ENCODE results near the gene DCAF5. TPM values are rescaled to one million over a fixed set of nuclear protein-coding genes. Genes with fewer than 3 reads are reported as not detected.

The DCAF5 gene
- polyA plus RNA-seq, 3 donors, result 22.2 to 55.1 (median 30.6) TPM

DNA sequence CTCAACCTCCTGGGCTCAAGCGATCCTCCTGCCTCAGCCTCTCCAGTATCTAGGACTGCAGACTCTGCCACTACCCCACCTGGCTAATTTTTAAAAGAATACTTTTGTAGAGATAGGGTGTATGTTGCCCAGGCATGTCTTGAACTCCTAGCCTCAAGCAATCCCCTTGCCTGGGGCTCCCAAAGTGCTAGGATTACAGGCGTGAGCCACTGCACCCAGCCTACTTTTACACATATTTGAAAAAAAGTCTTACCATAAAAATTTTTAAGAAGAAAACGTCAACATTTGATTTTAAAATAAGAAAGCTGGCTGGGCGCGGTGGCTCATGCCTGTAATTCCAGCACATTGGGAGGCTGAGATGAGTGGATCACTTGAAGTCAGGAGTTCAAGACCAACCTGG, 46.5 kb downstream of the DCAF5 start:
- Histone ChIP-seq H4K20me1 (ENCODE audit: insufficient read depth, low read length) (peaks cover 20% of the 10 kb centered on the region), H3K4me3 (replicated peaks in 1 of 3; ENCODE audit: low read depth in 2 of 3, low read length in 3 of 3) (no peak overlapping the region), H3K4me1 (ENCODE audit: control insufficient read depth in 1 of 2, insufficient read depth in 2 of 2, low read length in 2 of 2) (peaks cover 0 to 2% of the 10 kb centered on the region in 2 donors), H3K79me2 (ENCODE audit: insufficient read depth, low read length) (no peaks in the 10 kb centered on the region), H3K9me3 (replicated peaks in 1 of 2; ENCODE audit: control insufficient read depth in 1 of 2, insufficient read depth in 1 of 2, low read length in 2 of 2) (no peaks in the 10 kb centered on the region), H3K9ac (ENCODE audit: insufficient read depth, low read length, poor library complexity, severe bottlenecking) (no peak overlapping the region), H2AFZ (ENCODE audit: insufficient read depth, low read depth, low read length, poor library complexity, severe bottlenecking) (no peak overlapping the region), H3K36me3 (replicated peaks in 1 of 2; ENCODE audit: control insufficient read depth in 1 of 2, insufficient read depth in 2 of 2, low read length in 2 of 2) (peaks cover 48 to 76% of the 10 kb centered on the region in 2 donors), H3K27me3 (ENCODE audit: control insufficient read depth in 2 of 2, insufficient read depth in 2 of 2, low read length in 2 of 2) (no peaks in the 10 kb centered on the region), H3K27ac (ENCODE audit: low read depth in 1 of 2, low read length in 2 of 2) (no peak overlapping the region), H3K4me2 (replicated peaks; ENCODE audit: extremely low read depth, low read length, poor library complexity, severe bottlenecking) (no peak overlapping the region)
- H3K36me3 Mint-ChIP-seq, result peaks cover 54 to 63% of the 10 kb centered on the region in 2 donors
- peaks cover under 1% of the 10 kb centered on the region for H3K4me1 Mint-ChIP-seq
- H3K27me3 Mint-ChIP-seq (ENCODE audit: low read depth in 3 of 3), result no peaks in the 10 kb centered on the region
- TF ChIP-seq CTCF (IDR thresholded peaks at IDR 0.05), result no peak
- DNase-seq, result no peak
- no peak overlapping the region for H3K4me3 Mint-ChIP-seq
- intact Hi-C loops (cut with micrococcal nuclease), result loop anchor here (2.0 to 5.0 kb wide), 3 partner anchors 194 to 244 kb away; no protein-coding TSS in a partner anchor
- no peak overlapping the region for H3K27ac Mint-ChIP-seq
- no peaks in the 10 kb centered on the region for H3K9me3 Mint-ChIP-seq
- WGBS (ENCODE audit: insufficient coverage), result 100% methylated on average over 1 of the region's 5 CpGs

DNA sequence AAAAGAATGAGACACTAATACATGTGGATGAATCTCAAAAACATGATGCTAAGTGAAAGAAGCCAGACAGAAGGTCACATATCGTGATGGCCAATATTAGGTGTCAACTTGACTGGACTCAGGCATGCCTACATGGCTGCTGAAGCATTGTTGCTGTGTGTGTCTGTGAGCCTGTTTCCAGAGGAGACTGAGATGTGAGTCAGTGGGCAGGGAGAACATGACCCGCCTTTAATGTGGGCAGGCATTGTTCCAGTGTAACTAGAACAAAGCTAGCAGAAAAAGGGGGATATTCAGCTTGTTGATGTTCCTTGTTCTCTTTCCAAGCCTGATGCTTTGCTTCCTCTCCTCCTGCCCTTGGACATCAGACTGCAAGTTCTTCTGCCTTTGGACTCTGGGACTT, 47.6 kb downstream of the DCAF5 start:
- intact Hi-C loops (cut with micrococcal nuclease), result loop anchor here (5.0 kb wide), 2 partner anchors 193 to 243 kb away; no protein-coding TSS in a partner anchor
- no peak for TF ChIP-seq CTCF (IDR thresholded peaks at IDR 0.05)
- Histone ChIP-seq H3K79me2 (ENCODE audit: insufficient read depth, low read length) (no peaks in the 10 kb centered on the region), H3K4me1 (ENCODE audit: control insufficient read depth in 1 of 2, insufficient read depth in 2 of 2, low read length in 2 of 2) (peaks cover 0 to 7% of the 10 kb centered on the region in 2 donors), H3K9me3 (replicated peaks in 1 of 2; ENCODE audit: control insufficient read depth in 1 of 2, insufficient read depth in 1 of 2, low read length in 2 of 2) (no peaks in the 10 kb centered on the region), H3K9ac (ENCODE audit: insufficient read depth, low read length, poor library complexity, severe bottlenecking) (no peak overlapping the region), H3K27me3 (ENCODE audit: control insufficient read depth in 2 of 2, insufficient read depth in 2 of 2, low read length in 2 of 2) (no peaks in the 10 kb centered on the region), H2AFZ (ENCODE audit: insufficient read depth, low read depth, low read length, poor library complexity, severe bottlenecking) (no peak overlapping the region), H4K20me1 (ENCODE audit: insufficient read depth, low read length) (peaks cover 26% of the 10 kb centered on the region), H3K36me3 (replicated peaks in 1 of 2; ENCODE audit: control insufficient read depth in 1 of 2, insufficient read depth in 2 of 2, low read length in 2 of 2) (peaks cover 41 to 67% of the 10 kb centered on the region in 2 donors), H3K4me3 (replicated peaks in 1 of 3; ENCODE audit: low read depth in 2 of 3, low read length in 3 of 3) (no peak overlapping the region), H3K27ac (ENCODE audit: low read depth in 1 of 2, low read length in 2 of 2) (no peak overlapping the region), H3K4me2 (replicated peaks; ENCODE audit: extremely low read depth, low read length, poor library complexity, severe bottlenecking) (no peak overlapping the region)
- DNase-seq, result no peak
- no peaks in the 10 kb centered on the region for H3K27me3 Mint-ChIP-seq (ENCODE audit: low read depth in 3 of 3)
- 100% methylated on average over 1 of the region's 2 CpGs for WGBS (ENCODE audit: insufficient coverage)
- peaks cover 4% of the 10 kb centered on the region for H3K4me1 Mint-ChIP-seq
- no peak overlapping the region for H3K4me3 Mint-ChIP-seq
- H3K9me3 Mint-ChIP-seq, result no peaks in the 10 kb centered on the region
- H3K27ac Mint-ChIP-seq, result peak overlapping the region in 2 of 7 donors; percentile 40
- peaks cover 43 to 52% of the 10 kb centered on the region in 2 donors for H3K36me3 Mint-ChIP-seq

All from CD14-positive monocyte (primary cell).